ENCODE measurements around the gene EFNA5.

Gene EFNA5

GRCh38 chr5:107666051-107666655 lies 4.6 kb downstream of the EFNA5 start:
- TF ChIP-seq ZFX (IDR thresholded peaks at IDR 0.05; ENCODE audit: borderline replicate concordance), result no peak
- TF ChIP-seq CTCF (IDR thresholded peaks at IDR 0.05), result no peak
- no peak overlapping the region for H3K27ac ChIP-seq

GRCh38 chr5:107665036-107665570 lies 5.6 kb downstream of the EFNA5 start:
- TF ChIP-seq ZFX (IDR thresholded peaks at IDR 0.05; ENCODE audit: borderline replicate concordance) (no peak), CTCF (IDR thresholded peaks at IDR 0.05) (no peak)
- H3K27ac ChIP-seq, result no peak overlapping the region

GRCh38 chr5:107663697-107664096 lies 7.0 kb downstream of the EFNA5 start:
- H3K27ac ChIP-seq, result no peak overlapping the region
- TF ChIP-seq CTCF (IDR thresholded peaks at IDR 0.05), result no peak
- TF ChIP-seq ZFX (IDR thresholded peaks at IDR 0.05; ENCODE audit: borderline replicate concordance), result no peak

GRCh38 chr5:107661650-107662044 lies 9.1 kb downstream of the EFNA5 start:
- no peak overlapping the region for H3K27ac ChIP-seq
- TF ChIP-seq ZFX (IDR thresholded peaks at IDR 0.05; ENCODE audit: borderline replicate concordance) (no peak), CTCF (IDR thresholded peaks at IDR 0.05) (no peak)

- no peak overlapping the region for H3K27ac ChIP-seq
- TF ChIP-seq CTCF (IDR thresholded peaks at IDR 0.05), result no peak
- TF ChIP-seq ZFX (IDR thresholded peaks at IDR 0.05; ENCODE audit: borderline replicate concordance), result no peak
Observed at GRCh38 chr5:107661038-107661649, 9.6 kb downstream of the EFNA5 start.

- TF ChIP-seq CTCF (IDR thresholded peaks at IDR 0.05) (no peak), ZFX (IDR thresholded peaks at IDR 0.05; ENCODE audit: borderline replicate concordance) (no peak)
- no peak overlapping the region for H3K27ac ChIP-seq
Observed at GRCh38 chr5:107658528-107658927, 12.2 kb downstream of the EFNA5 start.

GRCh38 chr5:107655831-107656230 lies 14.9 kb downstream of the EFNA5 start:
- TF ChIP-seq CTCF (IDR thresholded peaks at IDR 0.05) (no peak), ZFX (IDR thresholded peaks at IDR 0.05; ENCODE audit: borderline replicate concordance) (no peak)
- no peak overlapping the region for H3K27ac ChIP-seq

Measured in 22Rv1 (cell line).